Ishikawa (cell line): ENCODE measurements around the gene RASGEF1B.

Experiments
- EGR1 ChIP-seq: IDR thresholded peaks from 2 replicates; pipeline ENCODE4 v1.6.1; 2012
- EP300 ChIP-seq: IDR thresholded peaks from 2 replicates; pipeline ENCODE4 v1.6.1; 2012; ENCODE audit warnings: borderline replicate concordance
- NFIC ChIP-seq: IDR thresholded peaks from 2 replicates; pipeline ENCODE4 v1.6.1; 2012
- TCF12 ChIP-seq: IDR thresholded peaks from 2 replicates; pipeline ENCODE4 v1.6.1; 2012; ENCODE audit warnings: low read depth
- TEAD4 ChIP-seq: IDR thresholded peaks from 2 replicates; pipeline ENCODE4 v1.6.1; 2012
- YY1 ChIP-seq: IDR thresholded peaks from 2 replicates; pipeline ENCODE4 v1.6.1; 2012; ENCODE audit warnings: low read depth

- TF ChIP-seq EP300 (no peak), YY1 (no peak), NFIC (no peak), TCF12 (no peak), TEAD4 (no peak), EGR1 (no peak)
Measured at GRCh38 chr4:81432825-81433224, 38.9 kb downstream of the RASGEF1B start.
